Smooth muscle cell of the pulmonary artery (primary cell): ENCODE measurements around the gene PHGDH. TPM values are rescaled to one million over a fixed set of nuclear protein-coding genes. Genes with fewer than 3 reads are reported as not detected.

Experiments used
- total RNA-seq: library from RNA; depleted of rRNA; stranded (reverse); fragments of >200 nt; gene quantifications from 2 replicates; pipeline ENCODE4 v1.2.3, GENCODE V29; 2014

The PHGDH gene
- 102 and 117 TPM in 2 replicates for total RNA-seq

GRCh38 chr1:119711804-119712341 is at the start of gene PHGDH:
PHGDH (plus strand) TSS chr1:119711934; CDS start chr1:119712023, 89 bp downstream.

GRCh38 chr1:119768778-119769177 is 57.0 kb downstream of the PHGDH start, which contains the start of gene HMGCS2:
HMGCS2 (minus strand) TSS chr1:119768905; CDS start chr1:119768844, 61 bp downstream.

Other genes starting within 250 kb of the PHGDH start
- gene HSD3B1, start 204.7 kb upstream of the PHGDH start, total RNA-seq, result not detected in 2 replicates
- 10.1 and 14.5 TPM in 2 replicates for gene ZNF697, start 63.7 kb upstream of the PHGDH start, total RNA-seq
- gene HMGCS2, start 57.0 kb downstream of the PHGDH start, total RNA-seq, result not detected in 2 replicates
- not detected in 2 replicates for gene REG4, start 99.5 kb downstream of the PHGDH start, total RNA-seq
- 0.03 TPM in 1 of 2 replicates, not detected in the other for gene ADAM30, start 184.6 kb downstream of the PHGDH start, total RNA-seq